ENCODE results near the gene GPC3. TPM values are rescaled to one million over a fixed set of nuclear protein-coding genes. Genes with fewer than 3 reads are reported as not detected.

The GPC3 gene
- total RNA-seq, 2 experiments from 2014 or later = 0.25 to 0.59 TPM

DNA sequence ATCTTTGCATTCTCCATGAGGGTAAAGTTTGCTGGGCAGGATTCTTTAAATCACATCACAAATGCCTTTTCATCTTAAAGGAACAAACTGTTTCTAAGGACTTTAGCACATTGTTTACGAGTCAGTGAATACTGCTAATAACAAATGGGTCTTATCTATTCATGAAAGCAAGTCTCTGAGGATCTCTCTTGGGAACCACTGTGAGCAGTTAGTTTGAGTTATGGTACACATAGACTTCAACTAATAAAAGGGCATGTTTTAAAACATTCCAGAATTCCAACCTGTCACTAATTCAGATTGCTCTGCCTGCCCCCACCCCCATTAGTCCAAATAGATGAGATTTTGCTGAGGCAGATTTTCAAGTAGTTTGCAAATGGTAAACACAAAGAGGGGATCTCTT is 22.3 kb upstream of the GPC3 start:
- no peak overlapping the region for H3K27ac Mint-ChIP-seq
- no peaks in the 10 kb centered on the region for H3K4me1 Mint-ChIP-seq (ENCODE audit: low read depth)
- no peaks in the 10 kb centered on the region for H3K9me3 Mint-ChIP-seq
- no peaks in the 10 kb centered on the region for H3K27me3 Mint-ChIP-seq
- CTCF ChIA-PET = no interaction called here
- H3K4me3 Mint-ChIP-seq = no peak overlapping the region
- TF ChIP-seq, protein P1, sequence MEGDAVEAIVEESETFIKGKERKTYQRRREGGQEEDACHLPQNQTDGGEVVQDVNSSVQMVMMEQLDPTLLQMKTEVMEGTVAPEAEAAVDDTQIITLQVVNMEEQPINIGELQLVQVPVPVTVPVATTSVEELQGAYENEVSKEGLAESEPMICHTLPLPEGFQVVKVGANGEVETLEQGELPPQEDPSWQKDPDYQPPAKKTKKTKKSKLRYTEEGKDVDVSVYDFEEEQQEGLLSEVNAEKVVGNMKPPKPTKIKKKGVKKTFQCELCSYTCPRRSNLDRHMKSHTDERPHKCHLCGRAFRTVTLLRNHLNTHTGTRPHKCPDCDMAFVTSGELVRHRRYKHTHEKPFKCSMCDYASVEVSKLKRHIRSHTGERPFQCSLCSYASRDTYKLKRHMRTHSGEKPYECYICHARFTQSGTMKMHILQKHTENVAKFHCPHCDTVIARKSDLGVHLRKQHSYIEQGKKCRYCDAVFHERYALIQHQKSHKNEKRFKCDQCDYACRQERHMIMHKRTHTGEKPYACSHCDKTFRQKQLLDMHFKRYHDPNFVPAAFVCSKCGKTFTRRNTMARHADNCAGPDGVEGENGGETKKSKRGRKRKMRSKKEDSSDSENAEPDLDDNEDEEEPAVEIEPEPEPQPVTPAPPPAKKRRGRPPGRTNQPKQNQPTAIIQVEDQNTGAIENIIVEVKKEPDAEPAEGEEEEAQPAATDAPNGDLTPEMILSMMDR (IDR thresholded peaks at IDR 0.05) = no peak
- ATAC-seq (ENCODE audit: poor library complexity) (no peak), DNase-seq (no peak)
- Histone ChIP-seq H3K9me3 (ENCODE audit: control insufficient read depth in 1 of 2, insufficient read depth in 1 of 2, low read length in 2 of 2) (no peaks in the 10 kb centered on the region), H3K4me1 (ENCODE audit: insufficient read depth, low read length) (no peaks in the 10 kb centered on the region), H3K4me3 (ENCODE audit: low read length) (no peak overlapping the region), H3K27ac (ENCODE audit: low read depth in 1 of 2, low read length in 2 of 2) (no peak overlapping the region), H3K36me3 (ENCODE audit: insufficient read depth, low read length) (no peaks in the 10 kb centered on the region), H3K27me3 (ENCODE audit: control insufficient read depth in 1 of 2, insufficient read depth in 2 of 2, low read length in 2 of 2) (peaks cover 0 to 4% of the 10 kb centered on the region in 2 experiments)
- intact Hi-C loops (cut with DNase I, micrococcal nuclease) = no loop called here
- POLR2A ChIA-PET = no interaction called here
- H3K36me3 Mint-ChIP-seq (ENCODE audit: low read depth) = no peaks in the 10 kb centered on the region

DNA sequence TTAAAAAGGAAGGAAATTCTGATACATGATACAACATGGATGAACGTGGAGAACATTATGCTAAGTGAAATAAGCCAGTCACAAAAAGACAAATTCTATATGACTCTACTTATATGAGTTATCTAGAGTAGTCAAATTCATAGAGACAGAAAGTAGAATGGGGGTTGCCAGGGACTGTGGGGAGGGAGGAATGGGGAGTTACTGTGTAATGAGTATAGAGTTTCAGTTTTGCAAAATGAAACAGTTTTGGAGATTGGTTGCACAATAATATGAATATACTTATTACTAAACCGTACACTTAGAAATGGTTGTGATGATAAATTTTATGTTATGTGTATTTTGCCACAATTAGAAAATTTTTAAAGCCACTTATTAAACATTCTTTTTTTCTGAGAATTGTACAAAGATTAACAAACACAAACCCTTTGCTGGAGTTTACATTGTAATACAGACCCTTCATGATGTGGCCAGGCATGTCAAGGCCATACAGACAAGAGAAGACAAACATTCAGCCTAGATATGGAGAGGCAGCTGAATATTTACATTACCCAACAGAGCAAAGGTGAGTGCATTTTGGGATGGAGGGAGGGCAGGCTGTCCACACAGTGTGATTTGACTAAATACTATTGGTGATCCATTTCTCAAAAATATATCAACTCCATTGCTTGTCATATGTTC is 21.2 kb upstream of the GPC3 start:
- intact Hi-C loops (cut with DNase I, micrococcal nuclease) = no loop called here
- Mint-ChIP-seq H3K4me1 (ENCODE audit: low read depth) (no peaks in the 10 kb centered on the region), H3K36me3 (ENCODE audit: low read depth) (no peaks in the 10 kb centered on the region), H3K27ac (no peak overlapping the region), H3K27me3 (no peaks in the 10 kb centered on the region), H3K9me3 (no peaks in the 10 kb centered on the region), H3K4me3 (no peak overlapping the region)
- peaks cover 0 to 4% of the 10 kb centered on the region in 2 experiments for H3K27me3 ChIP-seq (ENCODE audit: control insufficient read depth in 1 of 2, insufficient read depth in 2 of 2, low read length in 2 of 2)
- H3K36me3 ChIP-seq (ENCODE audit: insufficient read depth, low read length) = no peaks in the 10 kb centered on the region
- DNase-seq (no peak), ATAC-seq (ENCODE audit: poor library complexity) (no peak)
- H3K4me3 ChIP-seq (ENCODE audit: low read length) = no peak overlapping the region
- TF ChIP-seq, protein P1 (IDR thresholded peaks at IDR 0.05) = no peak
- no peaks in the 10 kb centered on the region for H3K4me1 ChIP-seq (ENCODE audit: insufficient read depth, low read length)
- no peaks in the 10 kb centered on the region for H3K9me3 ChIP-seq (ENCODE audit: control insufficient read depth in 1 of 2, insufficient read depth in 1 of 2, low read length in 2 of 2)
- CTCF ChIA-PET = no interaction called here
- POLR2A ChIA-PET = no interaction called here
- no peak overlapping the region for H3K27ac ChIP-seq (ENCODE audit: low read depth in 1 of 2, low read length in 2 of 2)

DNA sequence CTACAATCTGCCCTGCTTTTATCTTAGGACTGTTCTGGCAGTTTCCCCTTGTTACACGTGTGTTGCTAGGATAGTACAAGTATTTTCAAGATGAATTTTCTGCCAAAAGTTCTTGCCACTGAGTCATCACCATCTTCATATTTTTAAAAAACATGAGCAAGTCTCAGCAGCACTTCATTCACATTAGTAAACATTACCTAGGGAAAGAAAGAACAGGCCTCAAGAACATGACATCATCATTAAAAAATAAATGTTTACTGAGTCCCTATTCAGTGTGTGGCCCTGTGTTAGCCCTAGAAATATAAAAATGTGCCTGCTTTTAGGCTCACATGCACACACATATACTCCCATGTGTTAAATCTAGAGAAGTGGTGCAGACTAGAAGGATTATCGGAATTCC is 18.7 kb upstream of the GPC3 start:
- no peak overlapping the region for H3K4me3 ChIP-seq (ENCODE audit: low read length)
- Mint-ChIP-seq H3K4me3 (no peak overlapping the region), H3K36me3 (ENCODE audit: low read depth) (no peaks in the 10 kb centered on the region), H3K27me3 (no peaks in the 10 kb centered on the region), H3K9me3 (no peaks in the 10 kb centered on the region), H3K4me1 (ENCODE audit: low read depth) (no peaks in the 10 kb centered on the region), H3K27ac (no peak overlapping the region)
- ChIA-PET CTCF (no interaction called here), POLR2A (no interaction called here)
- intact Hi-C loops (cut with DNase I, micrococcal nuclease) = no loop called here
- H3K27ac ChIP-seq (ENCODE audit: low read depth in 1 of 2, low read length in 2 of 2) = no peak overlapping the region
- ATAC-seq (ENCODE audit: poor library complexity) (no peak), DNase-seq (no peak)
- H3K4me1 ChIP-seq (ENCODE audit: insufficient read depth, low read length) = no peaks in the 10 kb centered on the region
- no peaks in the 10 kb centered on the region for H3K36me3 ChIP-seq (ENCODE audit: insufficient read depth, low read length)
- peaks cover 0 to 4% of the 10 kb centered on the region in 2 experiments for H3K27me3 ChIP-seq (ENCODE audit: control insufficient read depth in 1 of 2, insufficient read depth in 2 of 2, low read length in 2 of 2)
- H3K9me3 ChIP-seq (ENCODE audit: control insufficient read depth in 1 of 2, insufficient read depth in 1 of 2, low read length in 2 of 2) = no peaks in the 10 kb centered on the region
- TF ChIP-seq, protein P1 (IDR thresholded peaks at IDR 0.05) = no peak

All from CD4-positive, alpha-beta T cell (primary cell).